ENCODE data around the gene NRF1.

DNA sequence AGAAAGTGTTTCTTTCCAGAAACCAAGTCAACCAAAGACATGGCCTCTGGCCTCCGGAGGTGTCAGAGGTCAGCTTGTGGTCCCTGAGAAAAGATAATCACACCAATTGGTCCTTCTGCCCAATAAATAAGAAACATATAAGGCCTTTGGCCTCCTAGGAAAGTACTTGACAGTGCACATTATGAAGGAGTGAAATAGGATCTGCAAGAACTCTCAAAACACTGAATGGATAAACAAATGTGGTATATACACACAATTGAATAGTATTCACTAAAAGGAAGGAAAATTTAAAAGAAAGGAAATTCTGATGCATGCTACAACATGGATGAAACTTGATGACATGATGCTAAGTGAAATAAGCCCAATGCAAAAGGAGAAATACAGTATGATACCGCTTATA lies 35.4 kb upstream of the NRF1 start:
- TF ChIP-seq, protein P1, sequence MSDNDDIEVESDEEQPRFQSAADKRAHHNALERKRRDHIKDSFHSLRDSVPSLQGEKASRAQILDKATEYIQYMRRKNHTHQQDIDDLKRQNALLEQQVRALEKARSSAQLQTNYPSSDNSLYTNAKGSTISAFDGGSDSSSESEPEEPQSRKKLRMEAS (IDR thresholded peaks at IDR 0.05; ENCODE audit: low read depth, low read length), result no peak
- TF ChIP-seq, protein P2, sequence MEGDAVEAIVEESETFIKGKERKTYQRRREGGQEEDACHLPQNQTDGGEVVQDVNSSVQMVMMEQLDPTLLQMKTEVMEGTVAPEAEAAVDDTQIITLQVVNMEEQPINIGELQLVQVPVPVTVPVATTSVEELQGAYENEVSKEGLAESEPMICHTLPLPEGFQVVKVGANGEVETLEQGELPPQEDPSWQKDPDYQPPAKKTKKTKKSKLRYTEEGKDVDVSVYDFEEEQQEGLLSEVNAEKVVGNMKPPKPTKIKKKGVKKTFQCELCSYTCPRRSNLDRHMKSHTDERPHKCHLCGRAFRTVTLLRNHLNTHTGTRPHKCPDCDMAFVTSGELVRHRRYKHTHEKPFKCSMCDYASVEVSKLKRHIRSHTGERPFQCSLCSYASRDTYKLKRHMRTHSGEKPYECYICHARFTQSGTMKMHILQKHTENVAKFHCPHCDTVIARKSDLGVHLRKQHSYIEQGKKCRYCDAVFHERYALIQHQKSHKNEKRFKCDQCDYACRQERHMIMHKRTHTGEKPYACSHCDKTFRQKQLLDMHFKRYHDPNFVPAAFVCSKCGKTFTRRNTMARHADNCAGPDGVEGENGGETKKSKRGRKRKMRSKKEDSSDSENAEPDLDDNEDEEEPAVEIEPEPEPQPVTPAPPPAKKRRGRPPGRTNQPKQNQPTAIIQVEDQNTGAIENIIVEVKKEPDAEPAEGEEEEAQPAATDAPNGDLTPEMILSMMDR (IDR thresholded peaks at IDR 0.05; ENCODE audit: low read depth, low read length), result no peak
